HG03097 (cell line): ENCODE results near the gene ADAT3.

Source experiments
- ATAC-seq: cut with Tn5 transposase; IDR thresholded peaks from one replicate; pipeline ENCODE4 v1.9.1; 2021; ENCODE audit not compliant: unreplicated experiment, low FRiP score

Gene ADAT3

GRCh38 chr19:1936916-1937610 is 31.9 kb downstream of the ADAT3 start:
- ATAC-seq, result no peak

- no peak for ATAC-seq
These were observed 32.9 kb downstream of the ADAT3 start for GRCh38 chr19:1938071-1938470.

- peak; percentile 54 for ATAC-seq
These were observed 36.2 kb downstream of the ADAT3 start, which contains the start of gene CSNK1G2 for GRCh38 chr19:1941146-1942077. Gene CSNK1G2, plus strand, starts transcription at chr19:1941172. Its CDS starts 28,601 bp downstream, at chr19:1969773.

- ATAC-seq, result no peak
These were observed 37.1 kb downstream of the ADAT3 start for GRCh38 chr19:1942078-1942933.

- ATAC-seq, result no peak
These were observed 37.8 kb downstream of the ADAT3 start for GRCh38 chr19:1942934-1943555.

GRCh38 chr19:1943661-1944087 is 38.5 kb downstream of the ADAT3 start:
- ATAC-seq, result no peak

- no peak for ATAC-seq
These were observed 39.1 kb downstream of the ADAT3 start for GRCh38 chr19:1944088-1944915.

- ATAC-seq, result no peak
These were observed 39.8 kb downstream of the ADAT3 start for GRCh38 chr19:1944916-1945561.

GRCh38 chr19:1945899-1946298 is 40.7 kb downstream of the ADAT3 start:
- no peak for ATAC-seq

- ATAC-seq, result no peak
These were observed 42.5 kb downstream of the ADAT3 start for GRCh38 chr19:1947651-1948209.

- ATAC-seq, result no peak
These were observed 44.3 kb downstream of the ADAT3 start for GRCh38 chr19:1949304-1950101.

- ATAC-seq, result no peak
These were observed 45.4 kb downstream of the ADAT3 start for GRCh38 chr19:1950640-1951039.

GRCh38 chr19:1952635-1953034 is 47.4 kb downstream of the ADAT3 start:
- no peak for ATAC-seq

- ATAC-seq, result no peak
These were observed 47.8 kb downstream of the ADAT3 start for GRCh38 chr19:1953037-1953436.

- ATAC-seq, result no peak
These were observed 48.4 kb downstream of the ADAT3 start for GRCh38 chr19:1953441-1954094.

GRCh38 chr19:1954532-1954933 is 49.3 kb downstream of the ADAT3 start:
- no peak for ATAC-seq
